Activated CD4-positive, alpha-beta T cell treated with anti-CD3 and anti-CD28 coated beads, Interleukin-2, amount 50 U/mL, for 24 hours (primary cell): ENCODE measurements around the gene VGLL3.
"Not testable (repeated sequence)": the region's sequence is repeated elsewhere in the genome, so short reads cannot be mapped to it uniquely, and the experiment has no call there.

Source experiments
- DNase-seq, 2 donors: peaks; one replicate each; pipeline ENCODE4 v3.0.0-alpha.2; 2020; ENCODE audit warnings: low read depth in 1 of 2, low spot score in 1 of 2

VGLL3 gene

GRCh38 chr3:86990012-86990733, 776 bp downstream of the VGLL3 start:
- no peak for DNase-seq

- no peak for DNase-seq
Measured at GRCh38 chr3:86989611-86990010, 1.3 kb downstream of the VGLL3 start.

GRCh38 chr3:86989006-86989405, 1.9 kb downstream of the VGLL3 start:
- DNase-seq: no peak

- DNase-seq: no peak
Measured at GRCh38 chr3:86988235-86988634, 2.7 kb downstream of the VGLL3 start.

GRCh38 chr3:86987421-86987715, 3.6 kb downstream of the VGLL3 start:
- no peak for DNase-seq

- no peak for DNase-seq
Measured at GRCh38 chr3:86986671-86987420, 4.1 kb downstream of the VGLL3 start.

GRCh38 chr3:86985181-86985826, 5.6 kb downstream of the VGLL3 start:
- DNase-seq: no peak

- no peak for DNase-seq
Measured at GRCh38 chr3:86984271-86984670, 6.7 kb downstream of the VGLL3 start.

GRCh38 chr3:86982883-86983282, 8.1 kb downstream of the VGLL3 start:
- DNase-seq: no peak

- no peak for DNase-seq
Measured at GRCh38 chr3:86978111-86978551, 12.8 kb downstream of the VGLL3 start.

GRCh38 chr3:86976219-86976618, 14.7 kb downstream of the VGLL3 start:
- no peak for DNase-seq

- DNase-seq: not testable (repeated sequence)
Measured at GRCh38 chr3:86974177-86974576, 16.8 kb downstream of the VGLL3 start.

- DNase-seq: no peak
Measured at GRCh38 chr3:86973440-86973839, 17.5 kb downstream of the VGLL3 start.

GRCh38 chr3:86969500-86970189, 21.3 kb downstream of the VGLL3 start:
- no peak for DNase-seq

GRCh38 chr3:86968244-86968932, 22.6 kb downstream of the VGLL3 start:
- DNase-seq: no peak

GRCh38 chr3:86967062-86967461, 23.9 kb downstream of the VGLL3 start:
- no peak for DNase-seq

- no peak for DNase-seq
Measured at GRCh38 chr3:86965166-86965565, 25.8 kb downstream of the VGLL3 start.

GRCh38 chr3:86963611-86964010, 27.3 kb downstream of the VGLL3 start:
- no peak for DNase-seq

- DNase-seq: no peak
Measured at GRCh38 chr3:86961297-86961696, 29.7 kb downstream of the VGLL3 start.

- no peak for DNase-seq
Measured at GRCh38 chr3:86960550-86960949, 30.4 kb downstream of the VGLL3 start.

GRCh38 chr3:86958534-86958933, 32.4 kb downstream of the VGLL3 start:
- no peak for DNase-seq
